ELR (cell line): ENCODE data around the gene ASB5.

Source experiments
- DNase-seq: peaks from one replicate; pipeline ENCODE4 v3.0.0-alpha.2; 2015; ENCODE audit warnings: low read depth

Gene ASB5

GRCh38 chr4:176277162-176277904, 8.3 kb upstream of the ASB5 start:
- peak; percentile 77 for DNase-seq

GRCh38 chr4:176276710-176277109, 7.7 kb upstream of the ASB5 start:
- no peak for DNase-seq

GRCh38 chr4:176274441-176274840, 5.4 kb upstream of the ASB5 start:
- peak; percentile 68 for DNase-seq

GRCh38 chr4:176273736-176274135, 4.7 kb upstream of the ASB5 start:
- no peak for DNase-seq

- no peak for DNase-seq
These were observed 3.8 kb upstream of the ASB5 start for GRCh38 chr4:176272799-176273198.

- DNase-seq = peak; percentile 45
These were observed 2.7 kb upstream of the ASB5 start for GRCh38 chr4:176271749-176272148.

- peak; percentile 99 for DNase-seq
These were observed 1.6 kb upstream of the ASB5 start for GRCh38 chr4:176270669-176271068.

- DNase-seq = no peak
These were observed 3.0 kb downstream of the ASB5 start for GRCh38 chr4:176266026-176266425.

- no peak for DNase-seq
These were observed 6.8 kb downstream of the ASB5 start for GRCh38 chr4:176262243-176262642.

GRCh38 chr4:176261481-176261880, 7.5 kb downstream of the ASB5 start:
- DNase-seq = no peak

- DNase-seq = no peak
These were observed 8.0 kb downstream of the ASB5 start for GRCh38 chr4:176261018-176261417.

GRCh38 chr4:176259330-176260090, 9.5 kb downstream of the ASB5 start:
- peak; percentile 74 for DNase-seq

- DNase-seq = no peak
These were observed 10.9 kb downstream of the ASB5 start for GRCh38 chr4:176258135-176258534.

- no peak for DNase-seq
These were observed 12.1 kb downstream of the ASB5 start for GRCh38 chr4:176256921-176257320.

- no peak for DNase-seq
These were observed 26.2 kb downstream of the ASB5 start for GRCh38 chr4:176242764-176243347.

- DNase-seq = no peak
These were observed 27.3 kb downstream of the ASB5 start for GRCh38 chr4:176241703-176242102.

GRCh38 chr4:176238826-176239225, 30.2 kb downstream of the ASB5 start:
- DNase-seq = peak; percentile 37

- DNase-seq = no peak
These were observed 30.8 kb downstream of the ASB5 start for GRCh38 chr4:176238157-176238610.

- peak; percentile 43 for DNase-seq
These were observed 32.1 kb downstream of the ASB5 start for GRCh38 chr4:176236946-176237345.

GRCh38 chr4:176230836-176231235, 38.2 kb downstream of the ASB5 start:
- DNase-seq = no peak

- DNase-seq = no peak
These were observed 39.4 kb downstream of the ASB5 start for GRCh38 chr4:176229645-176230044.

GRCh38 chr4:176226736-176227135, 42.3 kb downstream of the ASB5 start:
- DNase-seq = no peak

GRCh38 chr4:176223561-176223960, 45.5 kb downstream of the ASB5 start:
- DNase-seq = no peak
